ENCODE measurements around the gene RAPH1.

DNA sequence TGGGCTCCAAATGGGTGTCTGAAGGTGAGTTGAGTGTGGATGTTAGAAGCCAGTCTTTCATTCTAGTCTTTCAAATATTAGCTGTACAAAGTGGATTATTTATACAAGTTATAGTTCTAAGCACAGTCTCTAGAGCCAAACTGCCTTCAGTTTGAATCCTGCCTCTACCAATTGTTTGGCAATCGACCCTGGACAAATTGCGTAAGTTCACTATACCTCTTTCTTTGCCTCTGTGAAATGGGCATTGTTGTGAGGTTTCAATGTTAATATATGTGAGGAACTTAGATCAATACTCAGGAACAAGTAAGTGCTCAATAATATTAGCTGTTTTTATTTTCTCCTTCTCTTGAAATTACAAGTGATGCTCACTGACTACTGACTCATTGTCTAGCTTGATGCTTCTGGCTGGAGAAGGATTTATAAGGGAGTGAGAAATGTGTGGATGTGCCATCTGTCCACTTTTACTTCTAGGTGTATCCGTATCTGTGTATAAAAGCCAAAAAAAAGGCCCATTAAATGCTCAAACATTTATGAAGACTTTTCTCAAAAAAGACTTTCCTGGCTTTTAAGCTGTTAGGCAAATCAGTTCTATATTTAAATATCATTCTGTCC is 48.1 kb upstream of the RAPH1 start:
- TF ChIP-seq EZH2phosphoT487 (IDR thresholded peaks at IDR 0.05; ENCODE audit: low read depth) = no peak
- TF ChIP-seq, protein P1, sequence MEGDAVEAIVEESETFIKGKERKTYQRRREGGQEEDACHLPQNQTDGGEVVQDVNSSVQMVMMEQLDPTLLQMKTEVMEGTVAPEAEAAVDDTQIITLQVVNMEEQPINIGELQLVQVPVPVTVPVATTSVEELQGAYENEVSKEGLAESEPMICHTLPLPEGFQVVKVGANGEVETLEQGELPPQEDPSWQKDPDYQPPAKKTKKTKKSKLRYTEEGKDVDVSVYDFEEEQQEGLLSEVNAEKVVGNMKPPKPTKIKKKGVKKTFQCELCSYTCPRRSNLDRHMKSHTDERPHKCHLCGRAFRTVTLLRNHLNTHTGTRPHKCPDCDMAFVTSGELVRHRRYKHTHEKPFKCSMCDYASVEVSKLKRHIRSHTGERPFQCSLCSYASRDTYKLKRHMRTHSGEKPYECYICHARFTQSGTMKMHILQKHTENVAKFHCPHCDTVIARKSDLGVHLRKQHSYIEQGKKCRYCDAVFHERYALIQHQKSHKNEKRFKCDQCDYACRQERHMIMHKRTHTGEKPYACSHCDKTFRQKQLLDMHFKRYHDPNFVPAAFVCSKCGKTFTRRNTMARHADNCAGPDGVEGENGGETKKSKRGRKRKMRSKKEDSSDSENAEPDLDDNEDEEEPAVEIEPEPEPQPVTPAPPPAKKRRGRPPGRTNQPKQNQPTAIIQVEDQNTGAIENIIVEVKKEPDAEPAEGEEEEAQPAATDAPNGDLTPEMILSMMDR (IDR thresholded peaks at IDR 0.05; ENCODE audit: low read depth, low read length) = no peak
